CD4-positive, alpha-beta T cell treated with Interferon gamma for 1 hour (primary cell): ENCODE results near the gene TBC1D22A.
"Not testable (repeated sequence)": the region's sequence is repeated elsewhere in the genome, so short reads cannot be mapped to it uniquely, and the experiment has no call there.

Experiments
- DNase-seq: peaks from one replicate; pipeline ENCODE4 v3.0.0-alpha.2; 2020

The TBC1D22A gene, protein sequence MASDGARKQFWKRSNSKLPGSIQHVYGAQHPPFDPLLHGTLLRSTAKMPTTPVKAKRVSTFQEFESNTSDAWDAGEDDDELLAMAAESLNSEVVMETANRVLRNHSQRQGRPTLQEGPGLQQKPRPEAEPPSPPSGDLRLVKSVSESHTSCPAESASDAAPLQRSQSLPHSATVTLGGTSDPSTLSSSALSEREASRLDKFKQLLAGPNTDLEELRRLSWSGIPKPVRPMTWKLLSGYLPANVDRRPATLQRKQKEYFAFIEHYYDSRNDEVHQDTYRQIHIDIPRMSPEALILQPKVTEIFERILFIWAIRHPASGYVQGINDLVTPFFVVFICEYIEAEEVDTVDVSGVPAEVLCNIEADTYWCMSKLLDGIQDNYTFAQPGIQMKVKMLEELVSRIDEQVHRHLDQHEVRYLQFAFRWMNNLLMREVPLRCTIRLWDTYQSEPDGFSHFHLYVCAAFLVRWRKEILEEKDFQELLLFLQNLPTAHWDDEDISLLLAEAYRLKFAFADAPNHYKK

DNA sequence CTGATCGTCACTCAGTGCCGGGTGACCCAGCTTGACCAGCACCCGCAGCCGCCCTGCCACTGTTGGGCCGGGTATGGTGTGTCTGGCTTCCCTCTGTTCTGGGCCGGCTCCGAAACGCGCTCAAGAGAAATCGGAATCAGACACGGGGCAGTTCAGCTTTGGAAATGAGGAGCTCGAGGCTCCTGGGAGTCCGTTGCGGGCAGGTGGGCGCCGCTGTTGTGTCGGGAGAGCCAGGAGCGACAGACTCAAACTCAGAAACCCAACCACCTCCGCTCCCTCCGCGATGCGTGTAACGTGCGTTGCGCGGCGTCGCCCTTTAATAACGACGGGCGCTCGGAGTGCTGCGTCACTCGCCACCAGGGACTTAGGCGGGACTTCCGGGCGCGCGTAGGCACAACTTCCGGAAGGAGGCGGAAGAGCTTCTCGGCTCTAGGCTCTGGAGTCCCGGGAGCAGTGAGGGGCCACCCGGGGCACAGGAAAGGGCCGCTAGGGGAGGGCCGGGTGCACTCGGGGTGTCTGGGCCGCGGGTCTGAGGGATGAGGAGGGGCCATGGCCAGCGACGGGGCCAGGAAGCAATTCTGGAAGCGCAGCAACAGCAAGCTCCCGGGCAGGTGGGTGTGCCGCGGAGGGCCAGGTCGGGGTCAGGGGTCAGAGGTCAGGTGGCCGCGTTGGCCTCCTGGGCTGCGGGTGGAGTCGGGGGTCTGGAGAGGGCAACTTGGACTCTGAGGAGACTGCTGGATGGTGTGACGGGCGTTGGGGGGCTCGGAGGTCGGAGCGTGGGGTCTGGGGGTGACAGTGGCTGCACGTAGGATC, at the start of gene TBC1D22A:
TSS of gene TBC1D22A (plus strand) at position 413 of the 813 bp plus-strand sequence. CDS start at position 550, 137 bp downstream.
- peak; percentile 92 for DNase-seq

GRCh38 chr22:46714550-46714949, 47.9 kb upstream of the TBC1D22A start:
- DNase-seq: no peak

GRCh38 chr22:46719921-46720320, 42.5 kb upstream of the TBC1D22A start:
- no peak for DNase-seq

GRCh38 chr22:46721501-46722085, 40.9 kb upstream of the TBC1D22A start:
- no peak for DNase-seq

DNA sequence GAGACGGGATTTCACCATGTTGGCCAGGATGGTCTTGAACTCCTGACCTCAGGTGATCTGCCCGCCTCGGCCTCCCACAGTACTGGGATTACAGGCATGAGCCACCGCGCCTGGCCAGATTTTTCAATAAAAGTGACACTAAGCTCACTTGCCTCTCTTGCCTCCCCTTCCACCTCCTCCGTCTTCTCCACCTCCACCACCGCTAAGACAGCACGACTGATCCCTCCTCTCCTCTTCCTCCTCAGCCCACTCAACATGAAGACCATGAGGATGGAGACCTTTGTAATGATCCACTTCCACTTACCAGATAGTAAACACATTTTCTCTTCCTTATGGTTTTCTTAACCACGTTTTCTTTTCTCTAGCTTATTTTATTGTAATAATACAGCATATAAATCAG, 38.6 kb upstream of the TBC1D22A start:
- no peak for DNase-seq

GRCh38 chr22:46725096-46725495, 37.4 kb upstream of the TBC1D22A start:
- DNase-seq: no peak

- no peak for DNase-seq
Observed at GRCh38 chr22:46726066-46726985, 36.1 kb upstream of the TBC1D22A start.

DNA sequence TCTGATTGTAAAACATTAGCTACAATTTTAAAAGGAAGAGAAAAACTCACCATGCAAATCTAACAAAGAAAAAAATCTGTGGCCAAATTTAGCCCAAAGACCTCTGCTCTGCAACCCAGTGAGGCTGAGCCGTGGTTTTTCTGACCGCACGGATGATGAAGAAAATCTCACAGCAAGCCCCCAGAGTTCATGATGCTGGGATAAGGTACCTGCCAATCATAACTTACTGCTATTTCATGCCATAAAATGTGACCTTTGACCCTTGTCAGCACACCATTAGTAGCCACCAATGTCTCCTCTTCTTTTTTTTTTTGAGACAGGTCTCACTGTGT, 35.5 kb upstream of the TBC1D22A start:
- DNase-seq: no peak

- DNase-seq: no peak
Observed at GRCh38 chr22:46727813-46728364, 34.6 kb upstream of the TBC1D22A start.

- DNase-seq: no peak
Observed at GRCh38 chr22:46728470-46728869, 34.0 kb upstream of the TBC1D22A start.

- no peak for DNase-seq
Observed at GRCh38 chr22:46730568-46731245, 31.7 kb upstream of the TBC1D22A start.

- no peak for DNase-seq
Observed at GRCh38 chr22:46731246-46732040, 31.0 kb upstream of the TBC1D22A start.

- no peak for DNase-seq
Observed at GRCh38 chr22:46732041-46732379, 30.4 kb upstream of the TBC1D22A start.

GRCh38 chr22:46732513-46732912, 29.9 kb upstream of the TBC1D22A start:
- no peak for DNase-seq

- not testable (repeated sequence) for DNase-seq
Observed at GRCh38 chr22:46734213-46734722, 28.2 kb upstream of the TBC1D22A start.

- DNase-seq: peak; percentile 73
Observed at GRCh38 chr22:46734830-46735453, 27.5 kb upstream of the TBC1D22A start.

DNA sequence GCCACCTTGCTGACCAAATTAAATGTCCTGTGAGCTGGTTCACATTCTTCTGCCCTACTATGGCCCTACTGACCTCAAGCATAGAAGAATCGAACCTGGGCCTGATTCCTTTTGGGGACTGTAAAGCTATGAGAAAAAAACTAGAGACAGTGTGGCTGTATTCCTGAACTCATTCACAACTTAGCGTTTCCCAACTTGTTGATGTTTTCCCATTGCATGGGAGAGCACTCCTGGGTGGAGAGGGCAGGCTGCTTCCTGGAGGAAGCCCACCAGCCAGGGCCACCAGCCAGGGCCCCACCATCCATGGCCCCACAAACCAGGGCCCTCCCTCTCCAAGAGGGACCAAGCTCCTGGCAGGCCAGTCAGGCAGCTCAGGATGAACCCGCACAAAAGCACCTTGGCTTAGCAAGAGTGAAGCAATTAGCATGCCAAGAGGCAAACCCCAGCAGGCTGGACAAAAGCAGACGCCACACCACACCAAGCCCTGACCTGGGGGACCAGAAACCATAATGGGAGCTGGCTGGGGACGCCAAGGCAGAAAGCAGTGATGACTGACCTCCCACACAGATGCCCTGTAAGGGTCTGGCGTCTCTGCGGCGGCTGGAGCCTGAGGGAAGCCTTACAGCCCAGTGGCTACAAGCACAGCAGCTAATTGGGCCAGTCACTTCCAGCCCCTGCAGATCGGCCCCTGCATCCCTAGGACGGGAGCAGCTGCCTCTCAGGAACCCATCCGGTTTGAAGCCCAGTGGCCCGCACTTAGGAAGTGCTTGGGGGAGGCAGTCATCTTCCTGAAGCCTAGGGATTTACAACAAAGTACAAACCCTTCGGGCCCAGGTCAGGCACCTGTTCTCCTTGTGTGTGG, 26.5 kb upstream of the TBC1D22A start:
- DNase-seq: no peak

GRCh38 chr22:46736705-46737104, 25.7 kb upstream of the TBC1D22A start:
- no peak for DNase-seq
